HepG2 (cell line): ENCODE data around the gene C1QBP. TPM values are rescaled to one million over a fixed set of nuclear protein-coding genes. Genes with fewer than 3 reads are reported as not detected.

Source experiments
- ATF4 ChIP-seq, 2 experiments: fragments of 450-650 bp in 1 of 2; sonication (generic) in 1 of 2; formaldehyde crosslinking; IDR thresholded peaks; 2 replicates each; pipeline versions ENCODE4 v1.5.0 to v1.8.0; 2020 to 2022; ENCODE audit warnings: mild to moderate bottlenecking in 1 of 2, missing genetic modification reagents in 1 of 2
- BCLAF1 ChIP-seq: fragments of 450-650 bp; IDR thresholded peaks from 2 replicates; pipeline ENCODE4 v1.6.1; 2017; ENCODE audit warnings: mild to moderate bottlenecking
- CENPT ChIP-seq: sonication (generic); formaldehyde crosslinking; IDR thresholded peaks from 2 replicates; pipeline ENCODE4 v1.8.0; 2022; ENCODE audit warnings: low read depth, mild to moderate bottlenecking, moderate library complexity, missing genetic modification reagents
- ELF4 ChIP-seq: sonication (generic); formaldehyde crosslinking; IDR thresholded peaks from 2 replicates; pipeline ENCODE4 v1.5.0; 2020; ENCODE audit warnings: missing genetic modification reagents, mild to moderate bottlenecking, moderate library complexity, borderline replicate concordance
- GATAD1 ChIP-seq: IDR thresholded peaks from 2 replicates; pipeline ENCODE4 v1.6.1; 2016; ENCODE audit warnings: missing genetic modification reagents, missing compliant biosample characterization
- HDAC1 ChIP-seq: sonication (generic); formaldehyde crosslinking; IDR thresholded peaks from 2 replicates; pipeline ENCODE4 v1.5.1; 2020; ENCODE audit warnings: mild to moderate bottlenecking, missing genetic modification reagents
- MYC ChIP-seq: sonication (generic); formaldehyde crosslinking; IDR thresholded peaks from 2 replicates; pipeline ENCODE4 v1.9.0; 2021; ENCODE audit warnings: missing genetic modification reagents, borderline replicate concordance
- NAIF1 ChIP-seq: sonication (generic); formaldehyde crosslinking; IDR thresholded peaks from 2 replicates; pipeline ENCODE4 v1.5.0; 2020; ENCODE audit warnings: mild to moderate bottlenecking, missing genetic modification reagents, borderline replicate concordance
- REL ChIP-seq: sonication (generic); formaldehyde crosslinking; conservative IDR thresholded peaks from 2 replicates; pipeline ENCODE4 v1.8.0; 2022; ENCODE audit warnings: mild to moderate bottlenecking, missing genetic modification reagents, moderate library complexity
- THAP8 ChIP-seq: sonication (generic); formaldehyde crosslinking; IDR thresholded peaks from 2 replicates; pipeline ENCODE4 v1.5.1; 2020; ENCODE audit warnings: missing genetic modification reagents, mild to moderate bottlenecking, borderline replicate concordance
- U2AF2 ChIP-seq: fragments of 200-400 bp; formaldehyde crosslinking; IDR thresholded peaks from 2 replicates; pipeline ENCODE4 v1.6.1; 2017; ENCODE audit warnings: low read depth, mild to moderate bottlenecking, low read length
- ZBTB14 ChIP-seq: sonication (generic); formaldehyde crosslinking; IDR thresholded peaks from 2 replicates; pipeline ENCODE4 v1.4.0; 2020; ENCODE audit warnings: missing genetic modification reagents
- ZKSCAN5 ChIP-seq: sonication (generic); formaldehyde crosslinking; IDR thresholded peaks from 2 replicates; pipeline ENCODE4 v1.5.1; 2020; ENCODE audit warnings: mild to moderate bottlenecking, missing genetic modification reagents
- ZNF687 ChIP-seq: sonication (generic); formaldehyde crosslinking; IDR thresholded peaks from 2 replicates; pipeline ENCODE4 v1.5.1; 2020; ENCODE audit warnings: mild to moderate bottlenecking, missing genetic modification reagents, moderate library complexity
- ZNF780A ChIP-seq: sonication (generic); formaldehyde crosslinking; IDR thresholded peaks from 2 replicates; pipeline ENCODE4 v1.8.0; 2022; ENCODE audit warnings: mild to moderate bottlenecking, missing genetic modification reagents, moderate library complexity
- ZSCAN20 ChIP-seq: sonication (generic); formaldehyde crosslinking; IDR thresholded peaks from 2 replicates; pipeline ENCODE4 v1.4.0; 2020; ENCODE audit warnings: missing genetic modification reagents, mild to moderate bottlenecking, borderline replicate concordance
- polyA plus RNA-seq, 8 experiments: library from polyadenylated mRNA; depleted of rRNA in 3 of 8; stranded (reverse) in 7 of 8; unstranded in 1 of 8; fragments of >200 nt; fragmentation: Illumina TruSeq in 4 of 8; extraction: Trizol in 4 of 8; gene quantifications; 2 replicates each; pipeline versions ENCODE4 v1.2.1 to v1.2.3, GENCODE V29; 2011 to 2016; ENCODE audit warnings: low read depth in 4 of 8, missing spikeins in 1 of 8, mixed read lengths in 1 of 8; ENCODE audit not compliant: insufficient read depth in 1 of 8
- total RNA-seq, 5 experiments: library from RNA; depleted of rRNA; stranded (reverse); fragments of >200 nt; fragmentation: Illumina TruSeq; extraction: Trizol; gene quantifications; 2 replicates each; pipeline ENCODE4 v1.2.3, GENCODE V29; 2016; ENCODE audit warnings: low read depth in 1 of 5

C1QBP gene
- total and polyA plus RNA-seq, 2 of the 13 experiments (the other 11 are each of a cell fraction or from before 2014, with no cell fraction given), result 219 to 680 TPM

- TF ChIP-seq U2AF2 (no peak), ZNF687 (CRISPR knock-in tag) (peak; percentile 98), ATF4 (CRISPR knock-in tag; IDR thresholded peaks at IDR 0.05) (peak in 1 of 2 experiments; percentile 81; a peak in 2 of 4 replicates), NAIF1 (CRISPR knock-in tag) (no peak; the same call in 1 of the 2 replicates), THAP8 (peak; percentile 82; the same call in 1 of the 2 replicates), ZNF780A (CRISPR knock-in tag) (no peak; the same call in 1 of the 2 replicates), ELF4 (CRISPR knock-in tag) (no peak), CENPT (no peak), GATAD1 (peak; percentile 89), ZBTB14 (CRISPR knock-in tag) (peak; percentile 54; the same call in 1 of the 2 replicates), ZSCAN20 (CRISPR knock-in tag) (no peak; the same call in none of the 2 replicates), ZKSCAN5 (CRISPR knock-in tag) (no peak), HDAC1 (CRISPR knock-in tag) (peak; percentile 86), MYC (CRISPR knock-in tag) (peak; percentile 99), REL (CRISPR knock-in tag) (peak; percentile 78; the same call in 1 of the 2 replicates), BCLAF1 (no peak)
Measured at GRCh38 chr17:5438716-5439445, at the start of gene C1QBP (continued).
